Subcutaneous adipose tissue (tissue), 4 donors: ENCODE results near the gene PROM1. TPM values are rescaled to one million over a fixed set of nuclear protein-coding genes. Genes with fewer than 3 reads are reported as not detected.

Experiments used
- CTCF ChIP-seq: fragments of 450-650 bp; IDR thresholded peaks from one replicate; pipeline ENCODE4 v1.5.1; 2016; ENCODE audit warnings: low read depth, mild to moderate bottlenecking, control low read depth, antibody characterized with exemption, moderate library complexity
- total RNA-seq, 4 donors: library from RNA; depleted of rRNA; stranded (reverse); fragments of >200 nt; gene quantifications; one replicate each; pipeline ENCODE4 v1.1.0, GENCODE V29; 2016

PROM1 gene
- total RNA-seq, 4 donors from 2014 or later = 0.16 TPM; not detected in 3

- no peak for TF ChIP-seq CTCF
Observed at GRCh38 chr4:15920723-15921591, 162.9 kb downstream of the PROM1 start.

- TF ChIP-seq CTCF = no peak
Observed at GRCh38 chr4:15918484-15919129, 165.2 kb downstream of the PROM1 start.

Other genes with a start within 250 kb of the PROM1 start
- gene FGFBP1, start 145.3 kb downstream of the PROM1 start, total RNA-seq = not detected
- 100 to 1,000 TPM in 1 of 4 donors, 10 to 100 TPM in 3; 23.8 to 148 (median 72.5) TPM for gene FGFBP2, start 120.8 kb downstream of the PROM1 start, total RNA-seq
- 10 to 100 TPM; 23.7 to 52.3 (median 32.8) TPM for gene TAPT1, start 142.4 kb upstream of the PROM1 start, total RNA-seq